ENCODE data around the gene DENND1A.
"Not testable (repeated sequence)": the region's sequence is repeated elsewhere in the genome, so short reads cannot be mapped to it uniquely, and the experiment has no call there.

The DENND1A gene

GRCh38 chr9:123652416-123652815, 277.5 kb downstream of the DENND1A start:
- no peak for DNase-seq (ENCODE audit: low spot score)

DNA sequence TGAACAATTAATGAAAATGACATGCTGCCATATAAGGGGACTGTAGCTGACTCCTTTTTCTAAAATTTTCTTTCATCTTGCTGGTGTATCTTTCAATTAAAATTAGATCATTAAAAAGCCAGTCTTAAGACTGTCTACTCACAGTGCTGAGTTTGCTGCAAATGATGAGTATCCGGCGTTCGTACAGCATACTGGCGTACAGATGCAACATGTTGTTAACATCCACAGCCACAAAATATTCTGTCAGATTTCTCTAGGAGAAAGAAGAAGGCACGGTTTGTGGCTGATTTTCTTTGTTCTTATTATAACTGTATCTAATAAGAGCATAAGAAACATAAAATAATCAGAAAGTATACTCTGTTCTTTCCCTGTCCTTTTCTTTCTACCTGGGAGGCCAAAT, 278.1 kb downstream of the DENND1A start:
- no peak for DNase-seq (ENCODE audit: low spot score)

- DNase-seq (ENCODE audit: low spot score), result no peak
These were observed 278.7 kb downstream of the DENND1A start for GRCh38 chr9:123651273-123651672.

DNA sequence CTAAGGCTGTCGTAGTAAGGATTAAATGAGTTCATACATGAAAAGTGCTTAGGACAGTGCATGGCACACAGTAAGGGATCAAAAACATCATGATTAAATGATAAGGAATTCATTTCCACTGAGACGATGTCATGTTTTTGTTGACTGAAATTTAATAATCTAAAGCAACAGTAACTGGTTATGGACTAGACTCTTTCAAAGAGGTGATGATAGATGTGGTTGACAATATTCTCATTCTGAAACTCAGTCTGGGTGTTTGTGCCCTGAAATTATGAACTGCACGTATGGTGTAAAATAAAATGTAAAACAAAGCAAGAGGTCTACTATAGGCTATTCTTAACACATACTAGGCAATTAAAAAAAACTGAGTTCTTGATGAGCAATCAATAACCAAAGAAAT, 280.0 kb downstream of the DENND1A start:
- DNase-seq (ENCODE audit: low spot score), result no peak

- DNase-seq (ENCODE audit: low spot score), result no peak
These were observed 282.8 kb downstream of the DENND1A start for GRCh38 chr9:123647145-123647544.

DNA sequence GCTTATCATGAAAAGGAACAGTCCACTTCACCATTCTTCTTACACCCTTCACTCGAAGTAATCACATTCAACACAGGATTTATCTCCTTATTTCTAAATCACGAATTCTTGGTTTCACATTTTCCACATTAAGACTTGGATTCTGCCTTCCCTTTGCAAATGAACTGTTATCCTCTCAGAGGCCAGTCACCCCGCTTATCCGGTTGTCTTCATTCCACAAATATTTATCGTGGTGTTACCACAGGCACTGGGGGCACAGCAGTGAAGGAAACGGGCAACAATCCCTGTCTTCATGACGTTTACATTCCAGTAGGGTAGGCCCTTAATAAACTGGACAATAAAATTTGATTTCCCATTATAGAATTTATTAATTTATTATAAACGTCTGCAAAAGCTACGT, 284.2 kb downstream of the DENND1A start:
- DNase-seq (ENCODE audit: low spot score), result no peak

- no peak for DNase-seq (ENCODE audit: low spot score)
These were observed 284.8 kb downstream of the DENND1A start for GRCh38 chr9:123645126-123645525.

DNA sequence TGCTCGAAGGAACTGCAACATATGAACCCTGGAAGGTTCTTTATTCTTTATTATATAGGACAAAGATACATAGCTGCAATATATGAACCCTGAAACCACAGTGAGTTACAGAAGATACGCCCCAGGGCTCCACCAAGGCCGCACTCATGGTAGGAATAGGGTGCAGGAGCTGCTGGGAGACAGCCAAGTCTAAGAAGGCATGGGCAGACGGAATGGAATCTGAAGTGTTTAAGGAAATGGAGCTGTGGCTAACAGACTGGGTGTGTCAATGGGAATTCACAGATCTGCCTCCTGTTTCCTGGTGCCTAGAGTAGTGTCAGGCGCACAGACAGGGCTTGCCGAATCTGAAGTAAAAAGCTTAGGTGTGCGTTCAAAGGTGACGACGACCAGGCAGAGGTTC, 286.4 kb downstream of the DENND1A start:
- DNase-seq (ENCODE audit: low spot score), result no peak

DNA sequence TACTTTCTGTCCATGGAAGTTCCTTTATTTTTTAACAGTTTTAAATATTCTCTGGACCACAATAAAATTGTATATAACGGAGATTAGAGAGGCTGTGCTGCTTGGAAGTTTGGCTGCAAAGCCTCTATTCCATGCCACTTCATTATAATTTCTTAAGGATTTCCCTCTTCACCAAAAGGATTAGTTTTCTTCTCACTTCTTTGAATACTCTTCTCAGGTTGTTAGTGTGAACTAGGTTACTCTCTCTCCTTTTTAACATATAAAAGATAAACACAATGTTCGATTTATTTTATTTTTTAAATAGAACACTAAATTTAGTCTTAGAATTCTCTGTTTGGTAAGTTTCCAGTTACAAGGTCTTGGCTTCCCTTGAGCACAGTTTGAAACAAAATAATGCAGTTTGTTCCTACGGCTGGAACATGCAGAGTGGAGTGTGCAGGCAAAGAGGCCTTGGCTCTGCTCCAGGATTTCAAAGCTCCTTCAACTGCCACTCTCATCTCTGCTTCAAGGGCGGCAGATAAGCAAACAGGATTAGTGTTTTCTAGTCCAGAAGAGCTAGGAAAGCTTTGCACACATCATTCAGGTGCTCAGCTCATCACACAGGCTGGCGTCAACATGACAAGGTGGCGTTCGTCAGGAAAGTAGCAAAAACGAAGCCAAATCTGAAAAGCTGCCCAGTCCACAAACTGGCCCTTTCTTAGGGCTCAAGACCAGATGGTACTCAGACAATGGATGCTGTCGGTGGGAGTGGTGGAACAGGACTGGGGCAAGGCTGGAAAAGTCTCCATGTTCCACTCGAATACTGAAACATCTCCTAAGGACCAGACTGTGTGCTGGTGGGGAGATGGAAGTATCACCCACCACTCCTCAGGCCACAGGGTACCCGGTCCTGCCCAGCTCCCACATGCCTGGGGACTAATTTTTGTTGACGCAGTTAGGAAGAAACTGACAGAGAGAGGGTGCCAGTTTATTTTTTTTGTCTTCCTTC, 287.3 kb downstream of the DENND1A start:
- DNase-seq (ENCODE audit: low spot score), result no peak

- peak; percentile 10 for DNase-seq (ENCODE audit: low spot score)
These were observed 289.1 kb downstream of the DENND1A start for GRCh38 chr9:123640792-123641222.

DNA sequence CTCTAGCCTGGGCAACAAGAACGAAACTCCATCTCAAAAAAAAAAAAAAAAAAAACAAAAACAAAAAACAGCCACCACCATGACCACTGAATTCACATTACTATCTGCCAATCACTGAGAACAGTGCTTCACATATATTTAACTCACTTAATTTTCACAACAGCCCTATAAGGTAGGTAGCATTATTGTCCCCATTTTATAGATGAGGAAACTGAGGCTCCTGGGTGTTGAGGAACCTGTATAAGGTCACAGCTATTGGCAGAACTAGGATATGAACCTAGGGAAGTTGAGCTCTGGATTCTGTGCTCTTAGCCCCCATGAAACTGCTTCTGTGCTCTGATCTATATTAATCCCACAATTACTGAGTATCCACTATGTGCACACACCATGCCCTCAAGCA, 290.2 kb downstream of the DENND1A start:
- no peak for DNase-seq (ENCODE audit: low spot score)

GRCh38 chr9:123637945-123638634, 291.8 kb downstream of the DENND1A start:
- peak; percentile 32 for DNase-seq (ENCODE audit: low spot score)

- no peak for DNase-seq (ENCODE audit: low spot score)
These were observed 292.4 kb downstream of the DENND1A start for GRCh38 chr9:123637606-123637944.

DNA sequence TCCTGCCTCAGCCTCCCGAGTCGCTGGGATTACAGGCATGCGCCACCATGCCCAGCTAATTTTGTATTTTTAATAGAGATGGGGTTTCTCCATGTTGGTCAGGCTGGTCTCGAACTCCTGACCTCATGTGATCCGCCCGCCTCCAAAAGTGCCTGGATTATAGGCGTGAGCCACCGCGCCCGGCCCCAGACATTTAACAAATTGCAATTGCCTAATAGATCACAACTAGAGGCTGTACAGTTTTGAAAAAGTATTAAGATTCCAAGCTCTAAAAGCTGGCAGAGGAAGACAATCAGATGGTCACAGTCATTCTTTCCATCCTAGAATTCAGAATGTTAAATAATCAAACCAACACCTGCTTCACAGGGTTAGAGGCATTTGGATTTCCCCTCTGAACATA, 293.1 kb downstream of the DENND1A start:
- DNase-seq (ENCODE audit: low spot score), result not testable (repeated sequence)

GRCh38 chr9:123631862-123632261, 298.1 kb downstream of the DENND1A start:
- DNase-seq (ENCODE audit: low spot score), result no peak

- DNase-seq (ENCODE audit: low spot score), result no peak
These were observed 299.7 kb downstream of the DENND1A start for GRCh38 chr9:123630233-123630632.

DNA sequence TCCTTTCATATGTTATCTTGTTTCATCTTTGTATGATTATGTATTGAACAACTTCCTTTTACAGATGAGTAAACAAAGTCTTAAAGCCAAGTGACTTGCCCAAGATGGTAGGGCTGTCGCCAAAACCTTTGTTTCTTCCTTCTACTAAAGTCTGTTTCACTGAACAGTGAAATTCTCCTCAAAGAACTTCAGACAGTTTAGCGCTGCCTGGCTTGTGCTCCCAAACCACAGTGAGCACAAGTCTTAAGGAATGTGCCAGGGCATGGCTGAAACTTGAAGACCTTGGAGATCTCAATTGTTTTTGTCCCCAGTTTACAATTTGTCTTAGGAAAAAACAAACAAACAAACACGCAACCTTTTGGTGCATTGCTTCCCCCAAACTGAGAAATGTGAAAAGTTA, 300.4 kb downstream of the DENND1A start:
- DNase-seq (ENCODE audit: low spot score), result no peak

- no peak for DNase-seq (ENCODE audit: low spot score)
These were observed 307.1 kb downstream of the DENND1A start for GRCh38 chr9:123622711-123623241.

GRCh38 chr9:123620239-123620638, 309.7 kb downstream of the DENND1A start:
- DNase-seq (ENCODE audit: low spot score), result no peak

- no peak for DNase-seq (ENCODE audit: low spot score)
These were observed 311.8 kb downstream of the DENND1A start for GRCh38 chr9:123617952-123618678.

DNA sequence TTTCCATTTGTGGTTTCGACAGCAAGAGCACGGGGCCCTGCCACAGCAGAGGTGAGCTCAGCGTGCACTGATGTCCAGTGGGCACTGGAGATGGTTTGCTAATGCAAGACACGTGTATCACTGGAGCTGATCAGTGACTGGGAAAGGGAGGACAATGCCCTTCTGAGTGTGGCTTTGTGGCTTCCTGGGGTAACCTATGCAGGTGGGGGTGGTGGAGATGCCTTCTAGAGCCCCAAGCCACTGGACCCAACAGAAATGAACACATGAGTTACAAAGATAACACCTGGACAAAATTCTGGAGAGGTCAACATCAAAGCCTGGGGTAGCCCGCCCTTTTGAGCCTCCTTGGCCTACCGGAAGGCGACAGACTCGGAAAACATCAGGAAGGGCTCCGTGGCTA, 312.6 kb downstream of the DENND1A start:
- DNase-seq (ENCODE audit: low spot score), result no peak

DNA sequence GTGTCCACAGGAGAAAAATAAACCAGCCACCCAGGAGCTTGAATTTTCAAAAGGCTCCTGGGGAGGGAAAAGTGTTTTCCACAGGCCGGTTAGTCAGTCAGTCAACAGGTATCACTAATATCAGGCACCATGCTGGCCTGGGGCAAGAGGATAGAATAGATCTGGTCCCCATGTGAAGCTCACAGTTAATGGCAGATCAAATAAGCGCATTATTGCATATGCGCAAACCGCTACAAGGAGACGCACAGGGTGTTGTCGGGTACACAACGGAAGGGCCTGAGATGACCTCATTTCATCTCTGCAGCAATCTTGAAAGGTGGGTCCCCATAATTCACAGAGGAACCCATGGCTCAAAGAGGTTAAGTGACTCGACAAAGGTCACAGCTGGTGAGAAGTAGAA, 313.2 kb downstream of the DENND1A start:
- no peak for DNase-seq (ENCODE audit: low spot score)

Measured in CD4-positive, alpha-beta T cell treated with Interleukin-2 at 100 ng/mL for 4 hours (primary cell).